Esophagus squamous epithelium (tissue), 5 donors: ENCODE data around the gene RABGGTA. TPM values are rescaled to one million over a fixed set of nuclear protein-coding genes. Genes with fewer than 3 reads are reported as not detected.

Experiments used
- DNase-seq: peaks from one replicate; lab custom pipeline; 2025; lab: John Stamatoyannopoulos, UW
- H3K27ac ChIP-seq, 4 donors: fragments of 200-600 bp; sonication (generic); one replicate each; pipeline ENCODE4 v1.5.1; 2016 to 2019; ENCODE audit warnings: mild to moderate bottlenecking in 1 of 4
- H3K27me3 ChIP-seq, 4 donors: fragments of 200-600 bp; sonication (generic); 1 replicate in 3 of 4; 2 replicates in 1 of 4; pipeline versions ENCODE4 v1.5.1 to v1.6.0; 2017 to 2021; ENCODE audit warnings: antibody characterized with exemption in 1 of 4
- H3K36me3 ChIP-seq, 3 donors: fragments of 200-600 bp; sonication (generic); one replicate each; pipeline ENCODE4 v1.5.1; 2016 to 2019
- H3K4me1 ChIP-seq, 3 donors: fragments of 200-600 bp; sonication (generic); one replicate each; pipeline ENCODE4 v1.5.1; 2017 to 2019
- H3K4me3 ChIP-seq, 4 donors: fragments of 200-600 bp; sonication (generic); 1 replicate in 3 of 4; 2 replicates in 1 of 4; pipeline ENCODE4 v1.5.1; 2016 to 2019; ENCODE audit warnings: mild to moderate bottlenecking in 2 of 4, moderate library complexity in 1 of 4
- H3K9me3 ChIP-seq, 3 donors: fragments of 200-600 bp; sonication (generic); one replicate each; pipeline ENCODE4 v1.5.1; 2016 to 2019
- POLR2A ChIP-seq, 4 donors: fragments of 450-650 bp; IDR thresholded peaks; one replicate each; pipeline ENCODE4 v1.6.1; 2017; ENCODE audit warnings: antibody characterized with exemption in 4 of 4, mild to moderate bottlenecking in 4 of 4, moderate library complexity in 3 of 4
- WGBS, 2 donors: methylation state at CpG; one replicate each; pipeline ENCODE4 v1.1.5; 2018; 5-methylcytosine and 5-hydroxymethylcytosine counted together
- intact Hi-C: fragments of 100-400 bp; cut with DNase I; formaldehyde crosslinking; loops from one replicate; pipeline ENCODE4 v1.15.0; 2022
- total RNA-seq, 4 donors: library from RNA; depleted of rRNA; stranded (reverse); fragments of >200 nt; gene quantifications; one replicate each; pipeline ENCODE4 v1.1.0, GENCODE V29; 2016
- TF ChIP-seq, protein P1 (sequence below), 6 experiments: fragments of 450-650 bp in 4 of 6; fragments of 200-600 bp in 2 of 6; sonication (generic) in 2 of 6; IDR thresholded peaks; one replicate each; pipeline ENCODE4 v1.5.1; 2016 to 2019; ENCODE audit warnings: antibody characterized with exemption in 6 of 6, mild to moderate bottlenecking in 4 of 6, moderate library complexity in 4 of 6
- donor health status: DM: yes; HTN: yes; CAD: no.

The RABGGTA gene
- total RNA-seq, 4 donors from 2014 or later: 68.9 to 171 (median 108) TPM

DNA sequence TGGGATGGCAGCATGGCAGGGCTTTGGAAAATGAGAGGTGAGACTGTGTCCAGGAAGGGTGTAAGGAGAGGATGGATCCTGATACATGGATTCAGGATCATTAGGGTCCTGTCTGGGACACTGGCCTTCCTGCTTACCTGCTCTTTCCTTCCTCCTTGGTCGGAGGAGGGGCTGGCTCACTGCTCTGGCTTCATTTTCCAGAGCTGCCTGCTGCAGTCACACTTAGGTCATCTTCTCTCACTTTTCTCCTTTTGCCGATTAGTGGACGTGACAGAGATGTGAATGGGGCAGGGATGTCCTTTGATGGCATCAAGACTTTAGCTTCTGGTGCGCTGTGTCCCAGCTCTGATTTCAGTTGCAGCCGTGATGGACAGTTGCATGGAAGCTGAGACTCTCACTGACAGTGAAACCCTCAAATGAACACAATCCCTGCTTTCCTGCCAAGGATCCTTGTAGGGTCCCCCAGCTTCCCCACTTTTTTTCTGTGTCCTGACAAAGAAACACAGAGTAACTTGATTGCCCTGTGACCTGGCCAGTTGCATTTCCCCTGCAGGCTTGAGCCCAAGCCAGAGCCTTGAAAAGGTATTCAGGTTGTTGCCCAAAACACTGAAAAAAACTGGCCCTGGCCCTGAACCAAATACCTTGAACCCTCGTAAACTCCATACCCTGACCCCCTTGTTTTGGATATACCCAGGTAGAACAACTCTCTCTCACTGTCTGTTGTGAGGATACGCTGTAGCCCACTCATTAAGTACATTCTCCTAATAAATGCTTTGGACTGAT is 37.1 kb upstream of the RABGGTA start:
- DNase-seq: no peak
- Histone ChIP-seq H3K36me3 (peaks cover 0 to 45% (median 29%) of the 10 kb centered on the region in 3 donors), H3K27me3 (no peaks in the 10 kb centered on the region), H3K4me3 (no peak overlapping the region), H3K27ac (peak overlapping the region; percentile 92 to 97 (median 95)), H3K9me3 (no peaks in the 10 kb centered on the region), H3K4me1 (peaks cover 51 to 62% (median 51%) of the 10 kb centered on the region in 3 donors)
- intact Hi-C loops: no loop called here
- TF ChIP-seq, protein P1, sequence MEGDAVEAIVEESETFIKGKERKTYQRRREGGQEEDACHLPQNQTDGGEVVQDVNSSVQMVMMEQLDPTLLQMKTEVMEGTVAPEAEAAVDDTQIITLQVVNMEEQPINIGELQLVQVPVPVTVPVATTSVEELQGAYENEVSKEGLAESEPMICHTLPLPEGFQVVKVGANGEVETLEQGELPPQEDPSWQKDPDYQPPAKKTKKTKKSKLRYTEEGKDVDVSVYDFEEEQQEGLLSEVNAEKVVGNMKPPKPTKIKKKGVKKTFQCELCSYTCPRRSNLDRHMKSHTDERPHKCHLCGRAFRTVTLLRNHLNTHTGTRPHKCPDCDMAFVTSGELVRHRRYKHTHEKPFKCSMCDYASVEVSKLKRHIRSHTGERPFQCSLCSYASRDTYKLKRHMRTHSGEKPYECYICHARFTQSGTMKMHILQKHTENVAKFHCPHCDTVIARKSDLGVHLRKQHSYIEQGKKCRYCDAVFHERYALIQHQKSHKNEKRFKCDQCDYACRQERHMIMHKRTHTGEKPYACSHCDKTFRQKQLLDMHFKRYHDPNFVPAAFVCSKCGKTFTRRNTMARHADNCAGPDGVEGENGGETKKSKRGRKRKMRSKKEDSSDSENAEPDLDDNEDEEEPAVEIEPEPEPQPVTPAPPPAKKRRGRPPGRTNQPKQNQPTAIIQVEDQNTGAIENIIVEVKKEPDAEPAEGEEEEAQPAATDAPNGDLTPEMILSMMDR (IDR thresholded peaks at IDR 0.05): no peak
- no peak for TF ChIP-seq POLR2A (IDR thresholded peaks at IDR 0.05)
- WGBS, 2 donors: 51 to 67% methylated on average over 5 to 6 of the region's 7 CpGs

DNA sequence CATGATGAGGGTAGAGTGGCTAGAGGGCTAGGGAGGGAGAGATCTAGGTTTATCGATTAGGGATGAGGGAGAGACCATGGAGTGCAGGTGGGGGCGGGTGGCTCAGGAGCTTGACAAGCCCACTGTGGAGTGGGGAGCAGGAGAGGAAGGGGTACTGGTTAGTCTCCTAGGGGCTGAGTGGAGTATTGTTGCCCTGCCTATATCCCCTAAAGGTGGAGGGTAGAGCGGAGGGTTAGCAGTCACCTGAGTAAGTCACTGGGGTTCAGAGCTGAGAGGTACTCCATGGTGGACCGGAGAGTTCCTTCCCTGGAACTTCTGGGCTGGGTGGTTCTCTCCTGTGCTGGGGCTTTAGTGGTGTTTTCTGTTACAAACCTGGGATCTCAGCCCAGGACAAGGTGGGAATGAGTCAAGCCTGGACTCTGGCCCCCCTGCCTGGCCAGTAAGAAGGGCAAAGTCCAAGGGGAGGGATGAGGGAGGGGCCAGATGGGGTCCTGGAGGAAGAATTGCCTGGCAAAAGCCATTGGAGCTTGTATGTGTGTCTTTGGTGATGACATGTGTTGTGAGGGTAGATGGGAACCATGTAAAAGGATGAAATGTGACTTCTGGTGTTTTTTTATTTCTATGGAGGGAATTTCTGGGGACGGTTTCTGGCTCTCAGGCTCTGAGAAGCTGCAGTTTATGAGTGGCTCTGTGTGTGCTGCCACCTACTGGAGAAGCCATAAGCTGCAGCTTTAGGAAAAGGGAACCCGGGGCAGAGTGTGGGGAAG is 36.4 kb upstream of the RABGGTA start, which contains the start of gene CIDEB:
Gene CIDEB, minus strand, starts transcription at position 403 of the 767 bp plus-strand sequence. Its CDS starts 119 bp downstream, at position 284.
- no peak for TF ChIP-seq POLR2A (IDR thresholded peaks at IDR 0.05)
- TF ChIP-seq, protein P1 (IDR thresholded peaks at IDR 0.05): peak; percentile 80 to 94 (median 85)
- H3K27ac ChIP-seq: peak within 1 kb of the TSS; percentile 92 to 97 (median 95)
- intact Hi-C loops: no loop called here
- peaks cover 1 to 53% (median 34%) of the 10 kb centered on the region in 3 donors for H3K36me3 ChIP-seq
- no peak for DNase-seq
- no peak within 1 kb of the TSS for H3K4me3 ChIP-seq
- H3K9me3 ChIP-seq: no peaks in the 10 kb centered on the region
- H3K27me3 ChIP-seq: no peaks in the 10 kb centered on the region
- WGBS, 2 donors: 57 to 58% methylated on average over 6 of the region's 6 CpGs
- peaks cover 43 to 54% (median 44%) of the 10 kb centered on the region in 3 donors for H3K4me1 ChIP-seq

DNA sequence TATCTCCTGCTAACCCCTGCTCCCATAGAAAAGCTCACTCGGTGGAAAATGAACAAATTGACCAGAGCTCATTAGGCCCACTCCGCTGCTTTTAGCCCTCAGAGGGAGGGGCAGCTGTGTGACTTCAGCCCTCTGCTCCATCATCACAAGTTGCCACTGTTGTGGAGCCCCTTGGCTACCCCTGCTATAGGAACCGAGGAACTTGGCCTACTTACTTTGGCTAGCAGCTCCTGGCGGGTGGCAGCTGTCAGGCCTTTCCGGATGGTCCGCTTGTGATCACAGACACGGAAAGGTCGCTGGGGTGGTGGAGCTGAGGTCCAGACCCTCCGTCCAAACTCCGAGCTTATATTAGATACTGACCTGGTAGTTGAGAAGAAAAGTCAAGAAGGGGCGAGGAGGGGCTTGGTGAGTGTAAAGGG is 35.8 kb upstream of the RABGGTA start:
- Histone ChIP-seq H3K9me3 (no peaks in the 10 kb centered on the region), H3K36me3 (peaks cover 7 to 59% (median 39%) of the 10 kb centered on the region in 3 donors), H3K27me3 (no peaks in the 10 kb centered on the region), H3K4me1 (peaks cover 37 to 50% (median 38%) of the 10 kb centered on the region in 3 donors), H3K27ac (no peak overlapping the region), H3K4me3 (no peak overlapping the region)
- TF ChIP-seq POLR2A (IDR thresholded peaks at IDR 0.05): no peak
- TF ChIP-seq, protein P1 (IDR thresholded peaks at IDR 0.05): no peak
- intact Hi-C loops: no loop called here
- DNase-seq: no peak
- 55 to 80% methylated on average over 3 to 11 of the region's 11 CpGs for WGBS, 2 donors

DNA sequence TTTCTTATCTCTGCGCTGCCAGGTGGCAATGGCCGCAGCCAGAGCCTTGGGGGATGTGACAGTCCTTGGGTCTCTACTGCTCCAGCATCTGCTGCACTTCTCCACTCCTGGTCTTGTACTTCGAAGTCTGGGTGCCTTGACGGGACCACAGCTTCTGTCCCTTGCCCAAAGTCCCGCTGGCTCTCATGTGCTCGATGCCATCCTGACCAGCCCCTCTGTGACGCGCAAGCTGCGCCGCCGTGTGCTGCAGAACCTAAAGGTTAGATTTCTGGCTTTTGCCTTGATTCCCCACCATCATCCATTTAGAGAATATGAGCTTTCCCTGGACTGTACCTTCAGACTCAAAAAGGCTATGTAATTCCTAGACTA is 32.6 kb upstream of the RABGGTA start:
- Histone ChIP-seq H3K36me3 (peaks cover 11 to 74% (median 44%) of the 10 kb centered on the region in 3 donors), H3K4me3 (no peak overlapping the region), H3K27me3 (no peaks in the 10 kb centered on the region), H3K27ac (no peak overlapping the region), H3K9me3 (no peaks in the 10 kb centered on the region), H3K4me1 (peaks cover 23 to 45% (median 25%) of the 10 kb centered on the region in 3 donors)
- 93 to 95% methylated on average over 7 to 11 of the region's 11 CpGs for WGBS, 2 donors
- DNase-seq: no peak
- TF ChIP-seq, protein P1 (IDR thresholded peaks at IDR 0.05): no peak
- TF ChIP-seq POLR2A (IDR thresholded peaks at IDR 0.05): no peak
- intact Hi-C loops: no loop called here
